Measurements from ENCODE around the gene MYO9B. TPM values are rescaled to one million over a fixed set of nuclear protein-coding genes. Genes with fewer than 3 reads are reported as not detected.
"Not testable (repeated sequence)": the region's sequence is repeated elsewhere in the genome, so short reads cannot be mapped to it uniquely, and the experiment has no call there.

The MYO9B gene
- total RNA-seq, 1 donor: 96.6 TPM

GRCh38 chr19:17088552-17088951 is 13.0 kb downstream of the MYO9B start:
- DNase-seq (ENCODE audit: insufficient read length, low spot score, missing footprints): no peak
- Histone ChIP-seq H3K4me2 (ENCODE audit: insufficient read depth, low read length) (peak overlapping the region; percentile 81), H4K20me1 (ENCODE audit: insufficient read depth, low read length) (peaks cover 2% of the 10 kb centered on the region), H3K9me3 (ENCODE audit: low read depth, low read length) (no peaks in the 10 kb centered on the region), H3K27ac (ENCODE audit: low read depth, low read length) (peak overlapping the region; percentile 98), H3K79me2 (ENCODE audit: insufficient read depth, low read length) (peaks cover 97% of the 10 kb centered on the region), H3K4me3 (ENCODE audit: insufficient read depth, low read length) (no peak overlapping the region), H3K36me3 (ENCODE audit: insufficient read depth, low read length) (peaks cover 31% of the 10 kb centered on the region), H3K4me1 (ENCODE audit: insufficient read depth, low read length) (peaks cover 26% of the 10 kb centered on the region), H3K27me3 (ENCODE audit: insufficient read depth, low read length) (no peaks in the 10 kb centered on the region), H2AFZ (ENCODE audit: low read length) (no peak overlapping the region)
- TF ChIP-seq CTCF (IDR thresholded peaks at IDR 0.05; ENCODE audit: extremely low read depth, low read depth, low read length): no peak

GRCh38 chr19:17090583-17090982 is 15.0 kb downstream of the MYO9B start:
- Histone ChIP-seq H3K9me3 (ENCODE audit: low read depth, low read length) (no peaks in the 10 kb centered on the region), H3K36me3 (ENCODE audit: insufficient read depth, low read length) (peaks cover 32% of the 10 kb centered on the region), H3K4me3 (ENCODE audit: insufficient read depth, low read length) (no peak overlapping the region), H2AFZ (ENCODE audit: low read length) (no peak overlapping the region), H3K79me2 (ENCODE audit: insufficient read depth, low read length) (peaks cover 97% of the 10 kb centered on the region), H3K27ac (ENCODE audit: low read depth, low read length) (peak overlapping the region; percentile 98), H4K20me1 (ENCODE audit: insufficient read depth, low read length) (peaks cover 2% of the 10 kb centered on the region), H3K4me1 (ENCODE audit: insufficient read depth, low read length) (peaks cover 35% of the 10 kb centered on the region), H3K27me3 (ENCODE audit: insufficient read depth, low read length) (no peaks in the 10 kb centered on the region), H3K4me2 (ENCODE audit: insufficient read depth, low read length) (peak overlapping the region; percentile 14)
- TF ChIP-seq CTCF (IDR thresholded peaks at IDR 0.05; ENCODE audit: extremely low read depth, low read depth, low read length): no peak
- peak; percentile 84 for DNase-seq (ENCODE audit: insufficient read length, low spot score, missing footprints)

- no peaks in the 10 kb centered on the region for H4K20me1 ChIP-seq (ENCODE audit: insufficient read depth, low read length)
- H3K27ac ChIP-seq (ENCODE audit: low read depth, low read length): no peak overlapping the region
- H2AFZ ChIP-seq (ENCODE audit: low read length): no peak overlapping the region
- H3K4me2 ChIP-seq (ENCODE audit: insufficient read depth, low read length): no peak overlapping the region
- no peaks in the 10 kb centered on the region for H3K27me3 ChIP-seq (ENCODE audit: insufficient read depth, low read length)
- H3K4me1 ChIP-seq (ENCODE audit: insufficient read depth, low read length): peaks cover 35% of the 10 kb centered on the region
- peaks cover 21% of the 10 kb centered on the region for H3K36me3 ChIP-seq (ENCODE audit: insufficient read depth, low read length)
- peaks cover 96% of the 10 kb centered on the region for H3K79me2 ChIP-seq (ENCODE audit: insufficient read depth, low read length)
- H3K9me3 ChIP-seq (ENCODE audit: low read depth, low read length): no peaks in the 10 kb centered on the region
- no peak for TF ChIP-seq CTCF (IDR thresholded peaks at IDR 0.05; ENCODE audit: extremely low read depth, low read depth, low read length)
- peak; percentile 18 for DNase-seq (ENCODE audit: insufficient read length, low spot score, missing footprints)
- no peak overlapping the region for H3K4me3 ChIP-seq (ENCODE audit: insufficient read depth, low read length)
Measured at GRCh38 chr19:17091758-17092333, 16.3 kb downstream of the MYO9B start.

- TF ChIP-seq CTCF (IDR thresholded peaks at IDR 0.05; ENCODE audit: extremely low read depth, low read depth, low read length): no peak
Measured at GRCh38 chr19:17092696-17093095, 17.1 kb downstream of the MYO9B start.

GRCh38 chr19:17094694-17095093 is 19.1 kb downstream of the MYO9B start:
- H3K4me3 ChIP-seq (ENCODE audit: insufficient read depth, low read length); H4K20me1 ChIP-seq (ENCODE audit: insufficient read depth, low read length); H3K9me3 ChIP-seq (ENCODE audit: low read depth, low read length); H3K4me2 ChIP-seq (ENCODE audit: insufficient read depth, low read length); H3K27me3 ChIP-seq (ENCODE audit: insufficient read depth, low read length); DNase-seq (ENCODE audit: insufficient read length, low spot score, missing footprints); H2AFZ ChIP-seq (ENCODE audit: low read length): not testable (repeated sequence)
- Histone ChIP-seq H3K36me3 (ENCODE audit: insufficient read depth, low read length) (peaks cover 18% of the 10 kb centered on the region), H3K27ac (ENCODE audit: low read depth, low read length) (peak overlapping the region; percentile 37), H3K4me1 (ENCODE audit: insufficient read depth, low read length) (peaks cover 26% of the 10 kb centered on the region), H3K79me2 (ENCODE audit: insufficient read depth, low read length) (peaks cover 95% of the 10 kb centered on the region)

More at GRCh38 chr19:17092696-17093095, 17.1 kb downstream of the MYO9B start:
- peaks cover 39% of the 10 kb centered on the region for H3K4me1 ChIP-seq (ENCODE audit: insufficient read depth, low read length)
- peaks cover 16% of the 10 kb centered on the region for H3K36me3 ChIP-seq (ENCODE audit: insufficient read depth, low read length)
- peaks cover 94% of the 10 kb centered on the region for H3K79me2 ChIP-seq (ENCODE audit: insufficient read depth, low read length)
- no peak overlapping the region for H3K4me2 ChIP-seq (ENCODE audit: insufficient read depth, low read length)
- no peak overlapping the region for H2AFZ ChIP-seq (ENCODE audit: low read length)
- no peaks in the 10 kb centered on the region for H3K9me3 ChIP-seq (ENCODE audit: low read depth, low read length)
- no peaks in the 10 kb centered on the region for H4K20me1 ChIP-seq (ENCODE audit: insufficient read depth, low read length)
- no peaks in the 10 kb centered on the region for H3K27me3 ChIP-seq (ENCODE audit: insufficient read depth, low read length)
- no peak overlapping the region for H3K27ac ChIP-seq (ENCODE audit: low read depth, low read length)
- no peak overlapping the region for H3K4me3 ChIP-seq (ENCODE audit: insufficient read depth, low read length)
- peak; percentile 38 for DNase-seq (ENCODE audit: insufficient read length, low spot score, missing footprints)
